ENCODE data around the gene ACR. TPM values are rescaled to one million over a fixed set of nuclear protein-coding genes. Genes with fewer than 3 reads are reported as not detected.

ACR gene
- total RNA-seq, 1 donor from 2014 or later = not detected

DNA sequence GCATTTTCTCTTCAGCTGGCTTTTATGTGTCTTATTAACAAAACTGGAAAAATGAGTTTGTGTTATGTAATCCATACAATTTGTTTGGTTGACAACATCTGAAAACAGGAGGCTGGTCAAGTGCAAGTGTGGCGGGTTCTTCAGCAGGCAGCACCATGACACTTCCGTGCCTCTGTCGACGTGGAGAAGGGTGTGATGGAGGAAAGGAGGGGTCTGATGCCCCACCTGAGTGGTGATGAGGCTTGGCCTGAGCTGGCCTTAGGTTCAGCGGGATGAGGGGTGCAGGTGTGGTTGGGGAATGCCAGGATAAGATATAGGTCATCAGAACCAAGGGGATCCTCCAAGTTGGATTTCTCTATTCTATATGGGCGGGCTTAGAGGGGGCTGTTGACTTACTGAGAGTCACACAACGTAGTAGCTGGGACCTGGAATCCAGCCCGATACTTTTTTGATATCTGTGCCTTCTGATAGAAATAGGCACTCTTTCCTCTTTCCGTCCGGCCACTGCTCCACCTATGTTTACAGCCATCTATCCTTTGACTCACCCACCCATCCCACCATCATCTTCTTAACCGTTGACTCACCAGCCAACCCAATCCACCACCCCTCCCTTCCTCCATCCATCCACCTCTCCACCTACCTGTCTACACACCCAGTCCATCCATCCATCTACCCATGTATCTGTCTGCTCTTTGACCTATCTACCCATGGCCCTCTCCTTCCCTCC is 36.4 kb upstream of the ACR start:
- DNase-seq (no peak), ATAC-seq (no peak)
- intact Hi-C loops (cut with micrococcal nuclease) = no loop called here

DNA sequence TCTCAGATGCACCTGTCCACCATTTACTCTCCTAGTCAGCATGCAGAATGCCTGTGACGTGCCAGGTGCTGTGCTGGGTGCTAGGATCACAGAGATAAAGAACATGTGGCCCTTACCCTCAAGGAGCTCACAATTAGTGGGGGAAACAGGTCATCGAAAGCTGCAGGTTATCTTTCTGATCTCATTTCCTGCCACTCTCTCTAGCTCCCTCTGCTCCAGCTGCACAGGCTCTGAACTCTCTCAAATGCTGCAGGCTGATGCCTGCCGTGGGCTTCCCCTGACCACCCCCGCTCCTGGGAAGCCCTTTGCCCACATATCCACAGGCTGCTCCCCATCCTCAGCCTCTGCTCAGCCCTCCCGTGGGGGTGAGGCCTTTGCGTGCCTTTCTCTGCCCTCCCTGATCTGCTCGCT is 35.7 kb upstream of the ACR start:
- DNase-seq (no peak), ATAC-seq (no peak)
- intact Hi-C loops (cut with micrococcal nuclease) = no loop called here

- intact Hi-C loops (cut with micrococcal nuclease) = no loop called here
- DNase-seq (no peak), ATAC-seq (no peak)
These were observed 34.9 kb upstream of the ACR start for GRCh38 chr22:50702821-50703725.

- intact Hi-C loops (cut with micrococcal nuclease) = no loop called here
- ATAC-seq (no peak), DNase-seq (peak; percentile 14)
These were observed 34.1 kb upstream of the ACR start for GRCh38 chr22:50703726-50704509.

DNA sequence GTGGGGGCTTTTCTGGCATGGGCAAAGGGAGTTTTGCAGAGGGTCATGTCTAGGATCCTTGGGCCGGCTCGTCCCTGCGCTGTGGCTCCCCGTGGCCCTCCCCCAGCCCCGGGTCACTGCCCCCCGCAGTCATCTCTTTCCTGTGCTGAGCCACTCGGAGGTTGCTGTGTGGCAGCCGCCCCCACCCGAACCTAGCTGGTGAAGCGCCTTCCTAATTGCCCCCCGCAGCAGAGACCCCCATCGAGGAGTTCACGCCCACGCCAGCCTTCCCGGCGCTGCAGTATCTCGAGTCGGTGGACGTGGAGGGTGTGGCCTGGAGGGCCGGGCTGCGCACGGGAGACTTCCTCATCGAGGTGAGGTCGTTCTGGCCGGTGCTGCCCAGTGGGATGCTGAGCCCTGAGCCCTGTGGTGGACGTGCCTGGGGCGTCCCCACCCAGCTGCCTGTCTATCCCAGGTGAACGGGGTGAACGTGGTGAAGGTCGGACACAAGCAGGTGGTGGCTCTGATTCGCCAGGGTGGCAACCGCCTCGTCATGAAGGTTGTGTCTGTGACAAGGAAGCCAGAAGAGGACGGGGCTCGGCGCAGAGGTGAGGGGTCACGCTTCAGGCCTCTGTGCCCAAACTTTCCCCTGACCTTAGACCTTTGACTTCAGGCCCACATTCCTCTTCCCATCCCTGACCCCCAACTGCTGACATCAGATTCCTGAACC is 33.3 kb upstream of the ACR start:
- DNase-seq (peak; percentile 21), ATAC-seq (no peak)
- intact Hi-C loops (cut with micrococcal nuclease) = no loop called here

DNA sequence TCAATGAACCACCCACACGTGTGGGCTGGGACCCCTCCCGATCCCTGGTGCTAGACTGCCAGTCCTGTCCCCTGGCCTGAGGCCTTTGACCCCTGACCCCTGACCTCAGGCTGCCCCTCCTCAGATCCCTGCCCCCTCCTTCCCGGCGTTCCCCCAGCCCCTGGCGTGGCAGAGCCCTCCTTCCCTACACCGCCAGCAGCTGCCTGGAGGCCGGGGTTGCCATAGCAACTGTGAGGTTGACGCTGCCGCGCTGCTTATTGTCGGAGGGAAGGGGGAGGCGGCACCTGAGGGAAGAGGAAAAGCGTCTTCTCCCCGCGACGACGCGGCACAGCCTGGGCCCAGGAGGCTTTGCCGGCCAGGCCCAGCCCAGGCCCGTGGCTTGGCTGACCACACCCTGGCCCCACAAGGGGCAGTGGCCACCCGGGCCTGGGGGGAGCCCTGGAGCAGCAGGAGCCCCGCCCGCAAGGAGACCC is 32.7 kb upstream of the ACR start:
- intact Hi-C loops (cut with micrococcal nuclease) = no loop called here
- DNase-seq (peak; percentile 47), ATAC-seq (peak; percentile 40)

DNA sequence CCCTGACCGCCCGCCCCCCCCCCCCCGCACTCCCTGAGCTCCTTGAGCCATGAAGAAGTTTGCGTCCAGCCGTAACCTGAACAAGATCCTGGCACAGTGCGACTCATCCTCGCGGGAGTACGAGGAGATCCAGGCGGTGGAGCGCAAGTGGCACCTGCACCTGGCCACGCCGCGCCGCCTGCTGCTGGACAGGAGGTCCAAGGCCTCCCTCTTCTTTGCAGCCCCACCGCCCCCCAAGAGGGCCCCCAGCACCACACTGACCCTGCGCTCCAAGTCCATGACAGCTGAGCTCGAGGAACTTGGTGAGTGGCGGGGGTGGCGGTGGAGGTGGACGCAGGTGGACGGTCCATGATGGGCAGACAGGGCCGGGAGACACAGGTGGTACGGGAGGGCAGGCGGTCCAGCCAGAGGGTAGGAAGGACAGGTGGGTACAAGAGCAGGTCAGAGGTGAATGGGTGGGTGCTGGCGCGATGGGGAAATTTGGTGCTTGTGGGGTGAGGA is 32.1 kb upstream of the ACR start:
- peak; percentile 23 for DNase-seq
- ATAC-seq = no peak
- intact Hi-C loops (cut with micrococcal nuclease) = no loop called here

DNA sequence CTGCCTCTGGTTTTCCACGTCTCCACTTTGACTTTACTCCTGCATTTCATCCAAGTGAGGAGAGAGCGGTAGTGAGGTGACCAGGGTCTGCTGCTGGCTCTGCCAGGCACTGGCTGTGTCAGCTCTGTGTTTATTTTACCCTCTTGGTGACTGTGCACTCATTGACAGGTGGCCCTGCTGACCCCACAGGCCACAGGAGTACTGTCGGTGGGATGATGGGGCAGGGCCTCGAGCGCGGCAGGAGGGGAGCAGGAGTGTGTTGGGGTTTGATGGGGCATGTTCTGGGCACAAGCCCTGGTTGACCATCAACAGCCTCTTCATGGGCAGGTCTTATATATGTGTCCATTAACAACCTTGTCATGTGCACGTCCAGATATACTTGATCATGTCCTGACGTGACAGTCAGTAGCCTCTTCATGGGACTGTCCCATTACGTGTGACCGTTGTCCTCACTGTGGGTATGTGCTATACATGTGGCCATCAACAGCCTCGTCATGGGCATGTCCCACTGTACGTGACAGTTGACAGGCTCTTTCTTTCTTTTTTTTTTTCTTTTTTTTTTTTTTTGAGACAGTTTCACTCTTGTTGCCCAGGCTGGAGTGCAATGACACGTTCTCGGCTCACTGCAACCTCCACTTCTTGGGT is 31.4 kb upstream of the ACR start:
- ATAC-seq (no peak), DNase-seq (peak; percentile 18)
- intact Hi-C loops (cut with micrococcal nuclease) = no loop called here

DNA sequence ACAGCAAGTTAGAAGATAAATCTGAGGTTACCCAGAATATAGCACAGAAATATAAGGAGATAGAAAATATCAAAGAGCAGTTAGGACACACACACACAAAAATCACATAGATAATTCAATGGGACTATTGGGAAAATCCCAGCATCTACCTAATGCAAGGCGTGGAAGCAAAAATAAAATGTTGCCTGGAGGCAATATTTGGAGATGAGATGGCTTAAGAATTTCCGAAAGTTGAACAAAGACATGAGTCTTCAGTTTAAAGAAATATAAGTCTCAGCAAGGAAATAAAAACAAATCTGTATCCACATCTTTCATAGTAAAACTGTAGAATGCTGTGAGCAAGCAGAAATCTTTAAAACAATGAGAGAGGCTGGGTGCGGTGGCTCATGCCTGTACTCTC is 29.5 kb upstream of the ACR start:
- DNase-seq (no peak), ATAC-seq (no peak)
- intact Hi-C loops (cut with micrococcal nuclease) = no loop called here

- intact Hi-C loops (cut with micrococcal nuclease) = no loop called here
- no peak for ATAC-seq
- DNase-seq = no peak
These were observed 29.0 kb upstream of the ACR start for GRCh38 chr22:50708996-50709395.

GRCh38 chr22:50710221-50710620 is 27.8 kb upstream of the ACR start:
- intact Hi-C loops (cut with micrococcal nuclease) = no loop called here
- ATAC-seq (no peak), DNase-seq (peak; percentile 14)

DNA sequence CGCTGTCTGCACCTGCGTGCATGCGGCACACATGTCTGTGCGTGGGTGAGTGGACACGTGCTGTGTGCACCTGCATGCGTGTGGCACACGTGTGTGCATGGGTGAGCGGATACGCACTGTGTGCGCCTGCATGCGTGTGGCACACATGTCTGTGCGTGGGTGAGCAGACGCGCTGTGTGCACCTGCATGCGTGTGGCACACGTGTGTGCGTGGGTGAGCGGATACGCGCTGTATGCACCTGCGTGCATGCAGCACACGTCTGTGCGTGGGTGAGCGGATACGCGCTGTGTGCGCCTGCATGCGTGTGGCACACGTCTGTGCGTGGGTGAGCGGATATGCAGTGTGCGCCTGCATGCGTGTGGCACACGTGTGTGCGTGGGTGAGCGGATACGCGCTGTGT is 27.1 kb upstream of the ACR start:
- peak; percentile 28 for DNase-seq
- intact Hi-C loops (cut with micrococcal nuclease) = no loop called here
- no peak for ATAC-seq

DNA sequence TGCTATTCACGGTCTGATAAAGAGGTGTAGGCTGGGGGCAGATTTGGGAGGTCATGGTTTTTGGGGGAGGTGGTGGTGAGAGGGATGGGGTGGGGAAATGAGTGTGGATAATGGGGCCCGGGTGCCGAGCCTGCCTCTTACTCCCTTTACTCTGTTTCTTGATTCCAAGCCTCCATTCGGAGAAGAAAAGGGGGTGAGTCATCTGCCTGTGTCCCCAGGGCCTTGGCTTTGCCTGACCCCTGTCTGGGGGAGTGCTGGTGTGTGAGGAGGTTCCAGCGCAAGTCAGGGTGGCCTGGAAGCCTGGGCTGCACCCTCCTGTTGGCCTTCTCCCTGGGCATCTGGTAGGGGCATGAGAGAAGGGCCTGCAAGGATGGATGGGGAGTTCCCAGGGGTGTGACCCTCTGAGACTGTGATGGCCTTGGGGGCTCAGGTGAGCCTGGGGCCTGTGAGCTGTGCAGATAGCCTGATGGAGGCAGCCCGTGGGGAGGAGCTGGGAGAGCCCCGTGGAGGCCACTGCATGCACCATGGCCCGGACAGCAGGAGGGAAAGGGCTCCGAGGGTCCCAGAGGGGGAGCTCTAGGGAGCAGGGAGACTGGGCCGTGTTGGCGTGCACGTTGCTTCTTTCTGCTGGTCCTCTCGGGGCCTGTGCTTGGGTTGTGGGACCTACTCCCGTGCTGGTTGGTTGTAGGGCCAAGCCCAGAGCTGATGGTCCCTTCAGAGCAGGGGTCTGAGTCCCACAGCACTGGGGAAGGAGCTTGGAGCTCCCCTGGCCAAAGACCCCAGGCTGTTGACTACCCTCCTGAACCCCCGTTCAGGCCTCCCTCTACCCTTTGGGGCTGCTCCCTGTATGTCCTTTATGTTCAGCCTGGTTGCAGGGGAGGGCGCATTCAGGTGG is 26.3 kb upstream of the ACR start:
- DNase-seq = no peak
- no peak for ATAC-seq
- intact Hi-C loops (cut with micrococcal nuclease) = no loop called here

DNA sequence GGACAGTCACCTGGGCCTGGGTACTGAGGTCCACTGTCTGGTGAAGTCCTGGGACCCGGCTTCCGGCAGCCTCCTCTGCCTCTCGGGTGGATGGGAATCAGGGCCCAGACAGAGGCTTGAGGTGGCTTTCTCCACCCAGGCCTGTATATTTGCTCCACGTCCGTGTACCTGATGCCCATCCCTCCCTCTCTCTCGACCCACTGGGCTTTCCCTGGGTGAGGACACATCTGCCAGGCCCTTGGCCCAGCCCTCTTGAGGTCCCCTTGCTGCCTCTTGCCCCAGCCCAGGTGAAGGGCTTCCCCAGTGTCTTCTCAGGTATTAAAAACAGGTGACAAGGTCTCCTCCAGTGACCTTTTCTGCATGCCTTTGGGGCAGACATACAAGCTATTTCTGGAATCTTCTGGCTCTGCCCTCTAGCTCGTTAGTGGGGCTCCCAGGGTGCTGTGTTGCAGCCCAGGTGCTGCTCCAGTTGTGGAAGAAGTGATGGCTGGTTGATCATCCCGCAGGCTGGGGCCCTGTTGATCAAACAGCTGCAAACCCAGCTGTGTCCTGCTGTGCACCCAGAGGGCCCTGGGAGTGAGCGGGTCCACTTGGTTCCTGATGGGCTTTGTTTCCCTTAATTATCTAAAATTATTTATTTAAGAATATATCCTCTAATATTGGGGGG is 25.5 kb upstream of the ACR start:
- DNase-seq (peak; percentile 19), ATAC-seq (no peak)
- intact Hi-C loops (cut with micrococcal nuclease) = no loop called here

DNA sequence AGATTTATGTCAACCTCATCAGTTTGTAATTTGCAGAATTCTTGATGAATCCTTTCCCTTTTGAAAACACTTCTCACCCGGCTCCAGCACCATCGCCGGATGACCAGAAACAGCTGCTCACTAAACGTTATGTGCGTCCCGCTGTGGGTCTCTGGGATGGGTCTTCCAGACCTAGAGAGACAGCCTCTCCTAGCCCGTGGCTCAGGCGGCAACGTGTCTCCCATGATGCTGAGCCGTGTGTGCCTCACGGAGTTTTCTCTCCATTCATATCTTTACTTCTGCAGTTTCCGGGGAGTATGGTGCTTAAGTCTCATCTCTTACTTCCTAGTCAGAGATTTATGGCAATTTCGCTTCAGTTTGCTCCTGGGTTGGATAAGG is 25.0 kb upstream of the ACR start:
- intact Hi-C loops (cut with micrococcal nuclease) = no loop called here
- ATAC-seq = no peak
- no peak for DNase-seq

GRCh38 chr22:50713571-50714056 is 24.4 kb upstream of the ACR start:
- peak; percentile 71 for ATAC-seq
- intact Hi-C loops (cut with micrococcal nuclease) = no loop called here
- no peak for DNase-seq

DNA sequence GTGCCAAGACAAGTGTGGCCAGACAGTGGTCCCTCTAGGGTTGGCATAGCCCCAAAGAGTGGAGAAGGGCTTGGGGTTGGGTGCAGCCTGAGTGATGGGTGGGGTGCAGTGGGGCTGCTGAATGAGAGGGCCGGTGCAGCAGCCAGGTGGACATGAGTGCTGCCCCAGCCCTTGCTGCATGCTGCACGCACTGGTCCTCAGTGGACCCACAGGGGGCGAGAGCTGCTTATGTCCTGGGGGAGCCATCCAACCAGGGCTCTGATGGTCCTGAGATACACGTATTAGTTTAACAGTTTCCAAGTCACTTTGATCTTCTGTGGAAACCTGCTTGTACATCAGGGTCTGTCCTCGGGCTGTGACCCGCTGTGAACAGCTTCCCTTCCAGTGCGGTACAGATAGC is 23.9 kb upstream of the ACR start:
- intact Hi-C loops (cut with micrococcal nuclease) = no loop called here
- peak; percentile 23 for DNase-seq
- peak; percentile 12 for ATAC-seq
